Transverse colon (tissue), 4 donors: Measurements from ENCODE around the gene PTH2.

Experiments used
- EP300 ChIP-seq: sonication (generic); formaldehyde crosslinking; IDR thresholded peaks from one replicate; pipeline ENCODE4 v1.6.1; 2017; ENCODE audit warnings: antibody characterized with exemption, low read depth
- POLR2A ChIP-seq: fragments of 450-650 bp; IDR thresholded peaks from one replicate; pipeline ENCODE4 v1.6.1; 2016; ENCODE audit warnings: antibody characterized with exemption, mild to moderate bottlenecking, moderate library complexity
- POLR2AphosphoS5 ChIP-seq, 3 donors: sonication (generic); formaldehyde crosslinking; IDR thresholded peaks; one replicate each; pipeline ENCODE4 v1.6.1; 2016; ENCODE audit warnings: antibody characterized with exemption in 3 of 3
- TF ChIP-seq, protein P1 (sequence below), 5 experiments: fragments of 200-600 bp in 3 of 5; fragments of 450-650 bp in 2 of 5; sonication (generic) in 3 of 5; IDR thresholded peaks; 1 replicate in 2 of 5; 2 replicates in 3 of 5; pipeline ENCODE4 v1.5.1; 2016 to 2017; ENCODE audit warnings: antibody characterized with exemption in 5 of 5, inconsistent platforms in 3 of 5, mild to moderate bottlenecking in 2 of 5, moderate library complexity in 1 of 5

DNA sequence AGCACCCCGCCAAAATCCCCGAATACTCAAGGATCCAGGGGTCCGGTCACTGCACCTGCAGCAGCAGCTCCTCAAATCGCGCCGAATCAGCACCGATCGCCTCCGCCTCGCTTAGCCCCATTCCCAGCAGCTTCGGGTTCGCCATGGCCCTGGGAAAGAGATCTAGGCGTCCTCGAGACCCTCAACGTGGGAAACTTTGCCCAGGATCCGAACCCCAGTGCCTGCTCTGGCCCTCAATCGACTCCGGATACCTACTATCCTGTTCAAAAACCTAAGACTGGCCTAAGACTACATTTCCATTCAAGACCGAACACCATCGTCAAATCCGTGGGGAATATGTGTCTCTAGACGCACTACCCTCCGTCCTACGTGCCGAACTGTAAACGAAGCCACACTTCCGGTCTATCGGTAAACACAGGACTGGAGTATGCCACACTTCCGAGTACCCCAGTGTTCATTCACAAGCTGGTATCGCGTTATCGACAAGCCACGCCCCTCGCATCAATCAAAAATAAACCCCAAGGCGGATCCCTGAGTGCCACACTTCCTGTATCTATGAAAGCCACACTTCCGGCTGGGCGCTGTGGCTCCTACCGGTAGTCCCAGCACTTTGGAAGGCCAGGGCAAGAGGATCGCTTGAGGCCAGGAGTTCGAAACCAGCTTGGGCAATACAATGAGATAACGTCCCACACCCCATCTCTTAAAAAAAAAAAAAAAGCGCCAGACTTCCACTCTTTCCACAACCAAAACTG lies 28.4 kb upstream of the PTH2 start, which contains the start of gene PIH1D1:
- TF ChIP-seq, protein P1, sequence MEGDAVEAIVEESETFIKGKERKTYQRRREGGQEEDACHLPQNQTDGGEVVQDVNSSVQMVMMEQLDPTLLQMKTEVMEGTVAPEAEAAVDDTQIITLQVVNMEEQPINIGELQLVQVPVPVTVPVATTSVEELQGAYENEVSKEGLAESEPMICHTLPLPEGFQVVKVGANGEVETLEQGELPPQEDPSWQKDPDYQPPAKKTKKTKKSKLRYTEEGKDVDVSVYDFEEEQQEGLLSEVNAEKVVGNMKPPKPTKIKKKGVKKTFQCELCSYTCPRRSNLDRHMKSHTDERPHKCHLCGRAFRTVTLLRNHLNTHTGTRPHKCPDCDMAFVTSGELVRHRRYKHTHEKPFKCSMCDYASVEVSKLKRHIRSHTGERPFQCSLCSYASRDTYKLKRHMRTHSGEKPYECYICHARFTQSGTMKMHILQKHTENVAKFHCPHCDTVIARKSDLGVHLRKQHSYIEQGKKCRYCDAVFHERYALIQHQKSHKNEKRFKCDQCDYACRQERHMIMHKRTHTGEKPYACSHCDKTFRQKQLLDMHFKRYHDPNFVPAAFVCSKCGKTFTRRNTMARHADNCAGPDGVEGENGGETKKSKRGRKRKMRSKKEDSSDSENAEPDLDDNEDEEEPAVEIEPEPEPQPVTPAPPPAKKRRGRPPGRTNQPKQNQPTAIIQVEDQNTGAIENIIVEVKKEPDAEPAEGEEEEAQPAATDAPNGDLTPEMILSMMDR (IDR thresholded peaks at IDR 0.05): peak in 2 of 5 experiments; percentile 25 to 41
- TF ChIP-seq POLR2A (peak; percentile 72), POLR2AphosphoS5 (IDR thresholded peaks at IDR 0.05) (peak; percentile 74 to 96 (median 92)), EP300 (peak; percentile 48)
